ENCODE results near the gene MAJIN. TPM values are rescaled to one million over a fixed set of nuclear protein-coding genes. Genes with fewer than 3 reads are reported as not detected.

The MAJIN gene
- total and polyA plus RNA-seq, 2 experiments from 2014 or later: not detected

GRCh38 chr11:64996327-64996709, 24.4 kb upstream of the MAJIN start:
- H2AFZ ChIP-seq: peak overlapping the region; percentile 95
- H4K20me1 ChIP-seq (replicated peaks; ENCODE audit: insufficient read depth): no peaks in the 10 kb centered on the region
- no peaks in the 10 kb centered on the region for H3K9me2 ChIP-seq (ENCODE audit: insufficient read depth)
- H3K4me1 Mint-ChIP-seq: peaks cover 14% of the 10 kb centered on the region
- ATAC-seq: no peak
- H3K27me3 ChIP-seq (ENCODE audit: insufficient read depth): no peaks in the 10 kb centered on the region
- H3K36me3 ChIP-seq (ENCODE audit: insufficient read depth): no peaks in the 10 kb centered on the region
- H3K4me3 ChIP-seq: peak overlapping the region; percentile 26; the same call in 1 of the 2 replicates
- peaks cover 10% of the 10 kb centered on the region for H3K27me3 Mint-ChIP-seq (ENCODE audit: insufficient read depth, low read depth, poor library complexity)
- H3K4me2 ChIP-seq: peak overlapping the region; percentile 61
- H3K9me3 Mint-ChIP-seq: no peaks in the 10 kb centered on the region
- no peaks in the 10 kb centered on the region for H3F3A ChIP-seq (replicated peaks; ENCODE audit: low read depth)
- DNase-seq (ENCODE audit: low spot score): no peak
- peaks cover 11% of the 10 kb centered on the region for H3K4me1 ChIP-seq (ENCODE audit: insufficient read depth)
- no peaks in the 10 kb centered on the region for H3K79me2 ChIP-seq (replicated peaks; ENCODE audit: insufficient read depth)
- H3K27ac ChIP-seq (ENCODE audit: low read depth): 0 out of 2 replicates have a peak overlapping the region, but pooled peaks have one; percentile 26
- H3K36me3 Mint-ChIP-seq (ENCODE audit: low read depth): no peaks in the 10 kb centered on the region
- peak overlapping the region; percentile 54 for H3K4me3 Mint-ChIP-seq
- peak overlapping the region; percentile 86 for H3K27ac Mint-ChIP-seq
- no peak for TF ChIP-seq POLR2AphosphoS5 (IDR thresholded peaks at IDR 0.05; ENCODE audit: low read depth)
- TF ChIP-seq ZNF331 (CRISPR knock-in tag; IDR thresholded peaks at IDR 0.05; ENCODE audit: low read depth): no peak
- TF ChIP-seq, protein P1, sequence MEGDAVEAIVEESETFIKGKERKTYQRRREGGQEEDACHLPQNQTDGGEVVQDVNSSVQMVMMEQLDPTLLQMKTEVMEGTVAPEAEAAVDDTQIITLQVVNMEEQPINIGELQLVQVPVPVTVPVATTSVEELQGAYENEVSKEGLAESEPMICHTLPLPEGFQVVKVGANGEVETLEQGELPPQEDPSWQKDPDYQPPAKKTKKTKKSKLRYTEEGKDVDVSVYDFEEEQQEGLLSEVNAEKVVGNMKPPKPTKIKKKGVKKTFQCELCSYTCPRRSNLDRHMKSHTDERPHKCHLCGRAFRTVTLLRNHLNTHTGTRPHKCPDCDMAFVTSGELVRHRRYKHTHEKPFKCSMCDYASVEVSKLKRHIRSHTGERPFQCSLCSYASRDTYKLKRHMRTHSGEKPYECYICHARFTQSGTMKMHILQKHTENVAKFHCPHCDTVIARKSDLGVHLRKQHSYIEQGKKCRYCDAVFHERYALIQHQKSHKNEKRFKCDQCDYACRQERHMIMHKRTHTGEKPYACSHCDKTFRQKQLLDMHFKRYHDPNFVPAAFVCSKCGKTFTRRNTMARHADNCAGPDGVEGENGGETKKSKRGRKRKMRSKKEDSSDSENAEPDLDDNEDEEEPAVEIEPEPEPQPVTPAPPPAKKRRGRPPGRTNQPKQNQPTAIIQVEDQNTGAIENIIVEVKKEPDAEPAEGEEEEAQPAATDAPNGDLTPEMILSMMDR (conservative IDR thresholded peaks at IDR 0.05; ENCODE audit: low read depth in 2 of 2): no peak
- no peak for TF ChIP-seq ZNF114 (CRISPR knock-in tag; IDR thresholded peaks at IDR 0.05)
- TF ChIP-seq NANOG (IDR thresholded peaks at IDR 0.05; ENCODE audit: borderline replicate concordance): no peak
- TF ChIP-seq, protein P2, sequence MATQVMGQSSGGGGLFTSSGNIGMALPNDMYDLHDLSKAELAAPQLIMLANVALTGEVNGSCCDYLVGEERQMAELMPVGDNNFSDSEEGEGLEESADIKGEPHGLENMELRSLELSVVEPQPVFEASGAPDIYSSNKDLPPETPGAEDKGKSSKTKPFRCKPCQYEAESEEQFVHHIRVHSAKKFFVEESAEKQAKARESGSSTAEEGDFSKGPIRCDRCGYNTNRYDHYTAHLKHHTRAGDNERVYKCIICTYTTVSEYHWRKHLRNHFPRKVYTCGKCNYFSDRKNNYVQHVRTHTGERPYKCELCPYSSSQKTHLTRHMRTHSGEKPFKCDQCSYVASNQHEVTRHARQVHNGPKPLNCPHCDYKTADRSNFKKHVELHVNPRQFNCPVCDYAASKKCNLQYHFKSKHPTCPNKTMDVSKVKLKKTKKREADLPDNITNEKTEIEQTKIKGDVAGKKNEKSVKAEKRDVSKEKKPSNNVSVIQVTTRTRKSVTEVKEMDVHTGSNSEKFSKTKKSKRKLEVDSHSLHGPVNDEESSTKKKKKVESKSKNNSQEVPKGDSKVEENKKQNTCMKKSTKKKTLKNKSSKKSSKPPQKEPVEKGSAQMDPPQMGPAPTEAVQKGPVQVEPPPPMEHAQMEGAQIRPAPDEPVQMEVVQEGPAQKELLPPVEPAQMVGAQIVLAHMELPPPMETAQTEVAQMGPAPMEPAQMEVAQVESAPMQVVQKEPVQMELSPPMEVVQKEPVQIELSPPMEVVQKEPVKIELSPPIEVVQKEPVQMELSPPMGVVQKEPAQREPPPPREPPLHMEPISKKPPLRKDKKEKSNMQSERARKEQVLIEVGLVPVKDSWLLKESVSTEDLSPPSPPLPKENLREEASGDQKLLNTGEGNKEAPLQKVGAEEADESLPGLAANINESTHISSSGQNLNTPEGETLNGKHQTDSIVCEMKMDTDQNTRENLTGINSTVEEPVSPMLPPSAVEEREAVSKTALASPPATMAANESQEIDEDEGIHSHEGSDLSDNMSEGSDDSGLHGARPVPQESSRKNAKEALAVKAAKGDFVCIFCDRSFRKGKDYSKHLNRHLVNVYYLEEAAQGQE (IDR thresholded peaks at IDR 0.05; ENCODE audit: unreplicated experiment): no peak
- TF ChIP-seq CREB1 (CRISPR knock-in tag; IDR thresholded peaks at IDR 0.05; ENCODE audit: low read depth): no peak
- no peak for TF ChIP-seq ZNF462 (CRISPR knock-in tag; IDR thresholded peaks at IDR 0.05)
- TF ChIP-seq EZH2phosphoT487 (IDR thresholded peaks at IDR 0.05; ENCODE audit: unreplicated experiment): no peak
- TF ChIP-seq ETS1 (IDR thresholded peaks at IDR 0.05): no peak
- no peak for TF ChIP-seq STAT1 (IDR thresholded peaks at IDR 0.05; ENCODE audit: unreplicated experiment)
- no peak for TF ChIP-seq JUNB (IDR thresholded peaks at IDR 0.05; ENCODE audit: unreplicated experiment)
- TF ChIP-seq EZH2 (IDR thresholded peaks at IDR 0.05; ENCODE audit: low read depth, unreplicated experiment): no peak
